ENCODE results near the gene CDKAL1.
A peak's percentile ranks its signal among the peaks of the same experiment; 100 is the strongest.

The CDKAL1 gene

DNA sequence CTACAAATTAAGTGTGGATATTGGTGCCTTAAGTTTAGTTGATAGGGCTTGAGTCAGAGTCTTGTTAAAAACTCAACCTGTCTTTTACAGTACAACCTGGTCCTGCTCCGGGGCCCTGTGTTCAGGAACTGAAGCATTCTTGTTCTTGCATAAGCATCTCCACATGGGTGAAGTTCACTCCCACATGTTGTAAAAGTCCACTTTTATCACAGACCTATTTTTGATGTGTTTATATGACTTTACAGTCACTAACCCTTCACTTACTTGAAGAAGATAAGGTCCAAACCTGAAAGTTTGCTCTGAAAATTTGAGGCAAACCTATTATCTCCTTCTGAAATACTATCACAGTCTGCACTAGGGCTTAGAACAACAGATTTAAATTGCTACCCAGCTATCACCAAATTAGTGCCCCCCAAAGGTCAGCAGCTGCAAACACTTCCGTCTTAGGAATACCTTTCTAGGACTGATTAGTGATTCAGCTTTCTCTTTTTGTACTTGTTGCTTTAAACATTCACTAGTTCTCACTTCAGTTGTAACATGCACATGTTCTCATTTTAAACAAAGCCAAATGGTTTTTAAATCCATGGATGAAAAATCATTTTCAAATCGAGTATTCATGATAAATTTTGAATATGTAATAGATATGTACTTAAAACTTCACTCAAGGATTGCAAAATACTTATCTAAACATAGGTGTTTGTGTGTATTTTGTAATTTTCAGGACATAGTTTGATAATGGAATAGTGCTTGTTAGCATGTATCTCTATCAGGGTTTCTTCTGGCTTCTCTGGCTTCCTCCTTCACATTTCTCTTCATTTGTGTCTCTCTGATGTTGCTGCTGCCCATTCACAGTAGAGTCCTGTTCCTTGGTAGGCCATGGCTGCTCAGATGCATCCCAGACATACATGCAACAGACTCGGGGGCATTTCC is 589.5 kb downstream of the CDKAL1 start:
- DNase-seq: no peak

DNA sequence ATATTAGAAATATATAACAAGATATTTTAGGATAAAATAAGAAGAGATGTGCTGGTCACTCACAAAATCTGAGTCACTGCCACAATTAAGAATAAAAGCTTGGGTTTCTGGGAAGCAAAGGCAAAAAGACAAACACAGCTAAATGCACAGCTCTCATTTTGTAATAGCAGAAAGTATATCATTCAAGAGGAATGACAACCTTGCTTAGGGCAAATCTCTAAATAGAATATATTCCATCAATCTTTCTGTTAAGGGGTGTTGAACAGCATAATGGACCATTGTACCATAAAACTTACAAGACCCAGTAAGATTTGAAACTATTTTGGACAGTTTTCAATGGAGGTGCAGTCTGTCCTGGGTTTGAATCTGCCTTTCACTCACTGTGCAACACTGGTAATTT is 594.3 kb downstream of the CDKAL1 start:
- DNase-seq: no peak

DNA sequence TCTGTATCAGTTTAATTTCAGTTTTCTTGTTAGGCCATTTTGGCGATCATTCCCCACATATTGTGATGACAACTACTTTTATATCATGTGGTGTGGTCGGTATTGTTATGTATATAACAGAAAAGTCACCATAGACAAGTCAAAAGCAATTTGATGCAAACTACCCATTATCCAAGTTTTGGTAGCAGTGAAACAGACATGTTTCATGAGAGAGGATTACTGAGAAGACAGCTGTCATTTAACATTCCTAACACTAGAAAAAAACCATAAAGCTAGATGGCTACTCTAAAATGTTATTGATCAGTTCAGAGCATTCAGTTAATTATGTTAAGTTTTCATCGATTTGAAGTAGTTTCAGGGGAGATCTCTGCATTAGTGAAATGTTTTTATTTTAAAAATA is 597.1 kb downstream of the CDKAL1 start:
- no peak for DNase-seq

DNA sequence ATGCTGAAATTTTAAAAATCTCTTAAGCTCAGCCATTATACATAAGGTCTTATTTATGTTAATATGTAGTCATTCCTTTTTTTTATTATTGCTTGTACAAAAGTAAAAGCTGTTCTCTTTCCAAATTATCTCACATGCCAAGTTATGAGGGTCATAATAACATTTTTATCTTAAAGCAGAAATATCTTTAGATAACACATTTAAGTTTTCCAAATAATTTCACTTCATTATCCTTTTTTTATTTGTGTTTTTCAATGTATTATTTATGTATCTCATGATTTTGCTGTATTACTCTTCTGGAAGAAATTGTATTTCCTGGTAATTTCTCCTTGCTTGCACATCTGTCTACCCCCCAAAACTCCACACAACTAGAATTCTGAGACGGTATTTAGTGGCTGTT is 598.2 kb downstream of the CDKAL1 start:
- no peak for DNase-seq

DNA sequence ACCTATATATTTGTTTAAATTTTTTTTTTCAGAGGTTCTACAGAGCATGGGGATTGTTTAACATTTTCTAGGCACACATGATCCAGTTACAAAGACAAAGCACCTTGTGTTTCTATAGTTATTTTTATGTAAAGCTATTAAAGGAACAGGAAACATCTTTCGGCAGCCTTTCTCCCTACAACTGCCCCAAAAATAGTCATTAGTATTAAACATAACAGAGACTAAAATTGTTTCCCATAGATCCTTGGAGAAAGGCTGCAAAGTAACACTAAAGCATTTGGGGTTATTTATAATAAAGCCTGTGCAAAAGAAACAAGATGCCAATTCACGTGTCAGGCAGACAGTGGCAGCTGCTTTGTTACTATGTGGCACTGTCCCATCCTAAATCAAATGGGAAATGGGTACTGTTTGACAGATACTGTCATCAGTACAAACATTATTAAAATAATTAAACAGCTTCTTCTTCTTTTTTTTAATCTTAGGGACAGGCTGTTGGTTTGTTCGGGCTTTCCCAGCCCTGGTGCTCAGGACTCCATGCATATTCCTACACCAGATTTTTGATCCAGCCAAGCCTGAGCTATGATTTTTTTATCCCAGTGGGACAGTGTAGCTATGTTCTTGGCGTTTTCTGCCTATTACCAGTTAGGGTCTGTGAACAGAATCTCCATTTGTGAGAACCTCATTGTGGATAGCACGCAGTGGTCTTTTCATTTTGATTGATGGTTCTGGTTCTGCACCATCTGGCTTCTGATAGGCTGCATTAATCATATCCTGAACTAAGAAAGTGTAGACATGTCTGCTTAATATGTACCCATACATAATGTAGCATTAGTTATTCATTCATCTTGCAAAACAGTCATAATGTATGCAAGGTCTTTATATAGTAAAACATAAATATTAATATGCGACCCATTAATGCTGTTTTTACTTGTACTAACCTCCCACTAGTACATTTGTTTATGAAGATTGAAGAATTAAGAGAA is 598.9 kb downstream of the CDKAL1 start:
- no peak for DNase-seq

DNA sequence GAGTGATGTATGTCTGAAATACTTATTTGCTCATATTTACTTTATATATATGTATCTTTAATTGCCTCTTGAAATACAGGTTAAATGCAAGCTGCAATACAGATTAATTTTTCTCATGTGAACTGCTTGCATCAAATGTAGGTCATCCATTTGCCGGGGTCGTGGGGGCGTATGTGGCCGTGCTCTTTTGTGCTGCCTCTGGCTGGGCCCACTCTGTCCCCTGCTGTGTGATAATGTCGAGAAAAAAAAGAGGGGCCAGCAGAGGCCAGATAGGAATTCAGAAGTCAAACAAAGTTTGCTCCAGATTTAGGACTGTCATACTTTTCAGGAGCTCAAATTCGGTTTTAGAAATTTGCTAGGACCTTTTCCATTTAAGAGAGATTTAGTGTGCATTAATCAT is 599.6 kb downstream of the CDKAL1 start:
- no peak for DNase-seq

DNA sequence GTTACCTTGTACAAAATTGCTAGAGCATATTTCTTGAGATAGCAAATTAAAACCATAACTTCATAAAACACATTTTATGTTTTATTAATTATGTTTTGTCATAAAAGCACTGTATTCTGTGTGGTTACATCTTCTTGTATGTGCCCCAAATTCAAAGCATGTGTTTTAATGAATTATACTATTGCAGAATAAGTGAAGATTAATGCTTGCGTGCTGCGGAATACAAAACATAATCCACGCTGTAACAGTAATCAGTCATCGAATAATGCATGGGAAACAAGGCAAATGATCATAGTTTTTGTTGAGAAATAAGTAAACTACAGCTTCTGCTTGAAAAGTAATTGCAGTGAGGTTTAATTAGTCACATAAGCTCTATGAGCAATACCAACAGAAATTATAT is 600.1 kb downstream of the CDKAL1 start:
- DNase-seq: no peak

DNA sequence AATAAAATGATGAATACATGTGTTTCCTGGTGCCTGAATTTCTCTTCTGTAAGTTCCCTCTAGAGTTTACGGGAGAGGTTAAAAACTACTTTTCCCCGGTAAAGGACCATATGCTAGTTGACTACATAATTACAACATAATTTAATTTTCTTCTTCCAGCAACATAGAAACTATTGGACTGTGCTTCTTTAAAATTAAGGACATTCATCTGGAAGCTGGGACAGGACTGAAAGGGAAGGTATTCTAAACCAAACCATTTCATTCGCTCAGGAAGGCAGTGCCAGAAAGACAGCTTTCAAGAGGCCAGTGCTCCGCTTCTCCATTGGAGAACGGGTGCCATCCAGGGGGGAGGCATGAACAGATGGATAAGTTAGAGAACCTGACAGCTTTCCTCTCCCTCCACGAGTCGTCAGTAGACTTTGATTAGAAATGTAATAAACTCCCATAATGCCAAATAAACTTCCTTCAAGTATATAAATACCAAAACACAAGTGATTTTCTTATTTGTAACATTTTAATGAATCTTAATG is 601.3 kb downstream of the CDKAL1 start:
- DNase-seq: no peak

DNA sequence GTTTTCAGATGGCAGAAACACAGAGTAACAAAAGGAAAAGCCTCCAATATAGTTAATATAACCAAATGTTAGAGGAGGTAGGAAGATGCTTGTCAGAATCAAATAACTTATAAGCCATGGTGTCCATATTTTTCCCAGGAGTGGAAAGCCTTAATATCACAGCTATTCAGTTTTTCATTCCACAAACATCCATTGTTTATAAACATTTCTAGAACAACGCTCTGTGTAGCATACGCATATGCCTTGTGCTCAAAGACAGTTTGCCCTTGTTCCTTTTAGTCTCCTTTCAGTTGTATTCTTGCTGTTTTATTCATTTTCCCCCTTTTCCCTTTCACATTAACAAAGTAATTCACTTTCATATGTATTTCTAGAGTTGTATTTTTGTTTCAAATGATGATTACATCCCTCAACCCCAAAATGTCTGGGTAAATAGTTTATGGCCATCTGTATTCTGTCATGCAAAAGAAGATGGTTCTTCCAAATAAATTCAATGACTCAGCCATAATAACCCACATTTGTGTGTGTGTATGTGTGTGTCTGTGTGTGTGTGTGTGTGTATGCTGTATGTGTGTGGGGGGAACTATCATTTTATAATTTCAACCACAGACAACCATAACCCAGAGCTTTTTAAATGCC is 603.6 kb downstream of the CDKAL1 start:
- DNase-seq: no peak

DNA sequence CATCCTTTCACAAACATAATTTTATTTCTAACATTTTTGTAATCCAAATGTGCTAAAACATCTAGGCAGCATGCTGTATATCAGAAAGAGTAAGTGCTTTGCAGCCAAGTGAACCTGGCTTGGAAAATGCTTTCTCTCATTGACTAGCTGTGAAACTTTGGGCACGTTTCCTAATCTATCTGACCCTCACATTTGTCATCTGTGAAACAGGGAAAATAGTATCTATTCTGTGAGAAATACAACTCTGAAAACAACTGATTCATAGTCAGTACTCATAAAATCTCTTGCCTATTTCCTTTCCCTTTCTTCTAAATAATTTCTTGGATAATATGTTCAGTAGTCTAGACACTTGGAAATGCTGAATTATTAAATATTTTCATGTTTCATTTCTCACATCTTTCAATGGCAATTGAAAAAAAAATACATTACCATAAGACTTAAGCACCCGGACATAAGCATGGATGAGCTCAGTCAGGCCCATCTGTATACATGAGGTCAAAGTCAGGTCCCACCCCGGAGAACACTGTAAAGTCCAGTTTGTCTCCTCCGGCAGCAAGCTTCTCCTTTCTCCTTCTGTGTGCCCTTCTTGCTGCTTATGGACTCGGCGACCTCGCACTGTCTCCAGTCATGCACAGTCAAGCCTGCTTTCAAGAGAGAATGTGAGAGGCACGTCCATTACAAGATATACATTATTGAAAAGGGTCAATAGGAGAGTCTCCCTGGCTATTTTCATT is 604.2 kb downstream of the CDKAL1 start:
- no peak for DNase-seq

DNA sequence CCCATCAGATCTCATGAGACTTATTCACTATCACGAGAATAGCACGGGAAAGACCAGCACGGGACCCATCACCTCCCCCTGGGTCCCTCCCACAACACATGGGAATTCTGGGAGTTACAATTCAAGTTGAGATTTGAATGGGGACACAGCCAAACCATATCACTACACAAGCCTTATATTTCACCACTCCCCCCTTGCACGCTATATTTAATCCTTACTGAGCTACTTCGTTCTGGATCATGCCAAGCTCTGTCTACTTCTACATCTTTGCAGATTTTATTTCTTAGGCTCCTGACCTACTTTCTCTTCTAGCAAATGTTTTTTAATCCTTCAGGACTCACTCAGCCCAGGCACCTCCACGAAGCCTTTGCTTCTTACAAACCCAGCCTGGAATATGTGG is 606.7 kb downstream of the CDKAL1 start:
- DNase-seq: no peak

DNA sequence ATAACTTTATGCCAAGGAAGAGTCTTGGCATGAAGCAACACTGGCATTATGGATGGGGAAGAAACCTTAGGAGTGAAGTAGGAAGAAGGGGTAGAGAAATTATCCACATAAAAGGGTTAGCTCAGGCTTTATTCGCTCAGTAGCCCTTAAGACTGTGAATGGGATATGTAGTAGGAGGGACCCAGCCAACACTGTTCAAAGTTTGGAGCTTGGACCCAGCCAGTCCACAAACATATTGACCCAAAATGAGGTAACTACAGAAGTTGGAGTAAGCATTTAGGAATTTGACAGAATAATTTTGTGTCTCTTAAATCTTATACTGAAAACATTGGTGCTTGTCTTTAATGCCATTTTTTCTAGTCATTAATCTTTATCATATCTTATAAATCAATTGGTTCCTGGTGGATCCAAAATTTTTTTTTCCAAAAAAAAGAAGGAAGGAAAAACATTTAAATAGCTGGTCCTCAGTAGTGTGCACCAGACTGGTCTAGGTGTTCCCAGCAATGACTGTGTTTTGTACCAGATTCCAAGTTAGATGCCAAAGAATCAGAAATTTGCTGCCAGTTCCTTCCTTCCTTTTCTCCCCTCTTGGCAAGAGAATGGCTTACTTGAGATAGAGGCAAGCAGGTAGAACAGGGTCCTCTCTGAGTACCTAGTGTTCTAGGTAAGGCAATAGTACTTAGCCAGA is 607.5 kb downstream of the CDKAL1 start:
- no peak for DNase-seq

DNA sequence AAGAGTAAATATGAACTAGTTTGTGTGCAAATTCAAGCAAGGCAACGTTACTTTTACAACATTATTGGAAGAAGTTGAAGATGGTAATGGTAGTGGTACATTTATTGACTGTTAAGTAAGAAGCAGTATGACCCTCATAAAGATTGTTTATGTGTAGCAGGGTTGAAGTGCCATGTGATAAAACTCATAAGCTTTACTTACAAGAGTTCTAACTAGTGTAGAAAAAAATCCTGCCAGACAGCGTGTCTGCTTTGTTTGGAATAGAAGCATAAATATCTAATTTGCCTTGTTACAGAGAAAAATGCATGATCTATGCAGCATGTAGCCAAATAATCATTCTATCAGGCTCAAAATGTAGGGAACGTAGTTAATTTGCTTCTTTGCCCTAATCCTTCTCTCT is 608.5 kb downstream of the CDKAL1 start:
- no peak for DNase-seq

DNA sequence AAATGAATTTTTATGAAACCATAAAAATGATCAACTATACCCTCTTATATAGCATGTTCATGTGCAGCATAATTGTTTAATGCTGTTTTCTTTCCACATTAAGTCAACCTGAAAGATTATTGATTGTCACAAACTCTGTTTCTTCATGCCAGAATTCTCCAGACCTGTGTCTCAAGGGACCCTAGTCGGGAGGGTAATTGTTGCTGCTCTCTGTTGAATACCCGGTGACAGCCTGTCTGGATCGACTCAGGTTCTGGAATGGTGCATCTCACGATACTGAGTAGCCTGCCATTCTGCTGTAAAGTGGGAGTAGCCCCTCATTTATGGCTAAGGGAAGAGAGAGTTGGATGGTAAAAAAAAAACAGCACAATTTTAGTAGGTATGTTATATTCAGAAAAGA is 609.4 kb downstream of the CDKAL1 start:
- no peak for DNase-seq

DNA sequence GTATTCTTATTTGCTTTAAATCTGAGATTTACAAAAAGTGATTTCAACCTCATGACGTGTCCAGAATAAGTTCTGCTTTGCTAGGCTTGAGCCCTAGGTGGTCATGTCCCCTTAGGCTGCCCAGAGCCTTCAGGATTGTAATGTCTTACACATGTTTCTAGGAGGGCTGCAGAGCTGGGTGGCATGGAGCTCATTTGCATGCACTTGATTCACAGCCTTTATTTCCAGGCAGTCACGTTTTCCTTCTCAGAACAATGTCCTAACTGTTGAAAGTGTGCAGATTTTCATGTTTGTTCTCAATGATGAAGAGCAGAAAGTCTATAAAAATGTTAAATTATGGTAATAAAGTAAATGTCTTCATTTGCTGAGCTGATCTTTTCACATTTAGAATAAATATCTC is 610.7 kb downstream of the CDKAL1 start:
- DNase-seq: no peak

DNA sequence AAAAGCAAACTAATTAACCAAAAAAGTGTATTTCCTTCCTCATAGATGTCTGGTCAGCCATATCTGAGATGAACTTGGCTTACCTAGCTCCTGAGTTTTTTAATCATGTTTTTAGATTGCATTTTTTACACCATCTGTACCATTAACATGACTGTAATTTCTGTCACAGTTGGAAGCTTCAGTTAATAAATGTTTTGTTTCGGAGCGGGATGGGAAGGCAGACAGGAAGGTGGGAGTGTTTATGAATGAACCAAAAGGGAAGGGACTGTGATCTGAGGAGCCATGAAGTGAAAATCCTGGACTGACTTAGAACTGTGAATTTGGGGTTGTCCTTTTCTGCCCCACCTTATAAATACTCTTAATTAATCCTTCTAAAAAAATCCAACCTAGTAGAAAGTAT is 613.7 kb downstream of the CDKAL1 start:
- no peak for DNase-seq

DNA sequence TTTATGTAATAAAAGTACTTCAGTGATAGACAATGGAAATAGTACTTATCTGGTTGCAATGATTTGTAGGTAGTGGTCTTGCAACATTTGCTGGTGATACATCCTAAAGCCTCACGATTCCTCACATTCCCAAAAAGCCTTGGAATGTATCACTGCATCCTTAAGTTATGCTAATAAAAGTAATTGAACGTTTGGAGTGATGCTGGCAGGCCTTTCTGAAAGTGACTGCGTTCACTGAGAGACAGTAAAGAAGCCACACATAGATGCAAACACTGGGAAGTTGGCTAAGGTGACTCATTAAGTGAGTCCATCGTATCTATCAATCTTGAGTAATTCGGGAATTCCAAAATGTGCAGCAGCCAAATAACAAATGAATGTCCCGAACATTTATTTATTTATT is 615.2 kb downstream of the CDKAL1 start:
- DNase-seq: no peak

DNA sequence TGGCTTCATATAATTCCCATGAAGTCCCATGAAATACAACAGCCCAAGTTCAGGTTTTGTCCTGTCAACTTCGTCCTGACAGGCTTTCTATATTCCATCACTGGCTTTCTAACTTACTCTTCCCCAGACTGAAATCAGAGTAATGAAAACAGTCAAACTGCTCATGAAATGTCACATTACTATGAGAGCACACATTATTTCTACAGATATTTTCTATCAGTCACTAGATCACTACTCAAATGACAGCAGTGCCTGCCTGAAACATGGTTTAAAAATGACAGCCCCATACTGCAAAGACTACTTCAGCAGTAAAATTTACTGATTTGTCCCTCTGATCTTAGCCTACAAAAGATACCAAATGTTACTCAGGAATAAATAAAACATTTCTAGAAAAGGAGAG is 616.4 kb downstream of the CDKAL1 start:
- DNase-seq: no peak

DNA sequence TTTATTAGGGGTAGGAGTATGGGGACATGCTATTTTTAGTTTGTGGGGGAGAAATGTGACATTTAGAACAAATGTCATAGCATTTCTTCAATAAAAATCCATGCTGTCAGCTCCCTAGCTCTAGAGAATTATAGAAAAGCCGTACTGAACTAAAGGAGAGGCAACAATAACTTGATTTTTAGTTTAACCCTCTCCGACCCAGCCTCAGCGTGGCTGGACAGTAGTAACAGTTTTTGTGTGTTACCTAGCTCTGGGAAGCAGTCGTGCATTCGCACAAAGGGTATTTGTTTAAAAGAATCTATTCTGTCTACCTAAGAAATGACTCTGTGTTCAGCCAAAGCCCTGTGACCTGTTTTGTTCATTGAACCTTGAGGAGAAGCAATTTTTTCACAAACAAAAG is 616.9 kb downstream of the CDKAL1 start:
- no peak for DNase-seq

DNA sequence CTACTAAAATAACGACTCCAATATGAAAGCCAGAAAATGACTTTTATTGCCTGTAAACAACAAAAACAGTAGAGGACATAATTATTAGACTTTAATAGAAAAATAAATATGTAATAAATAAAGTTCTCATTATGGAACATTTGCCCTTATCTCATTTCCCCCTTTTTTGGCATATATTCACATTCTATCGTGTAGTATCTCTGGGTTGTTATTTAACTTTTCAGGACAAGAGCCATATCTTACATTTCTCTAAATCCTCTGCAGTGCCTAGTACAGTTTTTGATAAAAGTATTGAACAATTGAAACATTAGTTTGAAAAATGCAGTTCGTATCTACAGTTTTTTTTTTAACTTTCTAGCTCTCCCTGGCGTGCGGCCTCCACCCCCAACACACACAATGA is 617.3 kb downstream of the CDKAL1 start:
- DNase-seq: no peak

DNA sequence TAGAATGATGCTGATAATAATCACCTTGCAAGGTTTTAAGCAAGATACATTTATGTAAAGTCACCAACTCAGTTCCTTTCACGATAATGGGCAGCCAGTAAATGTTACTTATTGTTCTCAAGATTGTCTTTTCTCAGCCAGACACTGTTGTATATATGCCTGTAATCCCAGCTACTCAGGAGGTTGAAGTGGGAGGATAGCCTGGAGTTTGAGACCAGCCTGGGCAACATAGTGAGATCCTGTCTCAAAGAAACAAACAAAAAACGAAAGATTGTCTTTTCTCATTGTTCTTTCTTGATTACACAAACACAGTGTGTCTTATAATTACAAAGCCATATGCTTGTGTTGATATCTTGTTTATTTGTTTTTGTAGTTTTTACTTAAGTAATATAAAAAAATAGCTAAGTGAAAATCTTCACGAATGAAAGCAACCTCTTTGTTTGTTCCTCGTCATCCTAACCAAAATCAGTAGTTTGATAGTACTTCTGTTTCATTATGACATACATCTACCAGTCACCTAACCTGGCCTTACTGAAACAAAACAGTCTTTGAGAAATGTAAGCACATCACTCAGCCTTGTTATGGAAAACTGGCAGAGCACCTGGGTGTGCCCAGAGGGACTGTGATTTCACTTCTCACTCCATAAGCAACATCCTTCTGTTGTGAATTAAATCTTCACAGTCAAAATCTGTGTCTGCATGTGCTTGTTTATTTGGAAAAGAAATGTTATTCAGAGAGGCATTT is 623.1 kb downstream of the CDKAL1 start:
- peak; percentile 52 for DNase-seq
